NOMO-1 (cell line): ENCODE measurements around the gene PDCD10.

Experiments used
- DNase-seq, 2 experiments: peaks; one replicate each; lab custom pipeline; 2025; ENCODE audit not compliant: unreplicated experiment in 2 of 2; lab: John Stamatoyannopoulos, UW

The PDCD10 gene

GRCh38 chr3:167734498-167735232 is at the start of gene PDCD10:
Gene PDCD10, minus strand, starts transcription at chr3:167734892. Its CDS starts 14,735 bp downstream, at chr3:167720157.
- peak; percentile 100 for DNase-seq

DNA sequence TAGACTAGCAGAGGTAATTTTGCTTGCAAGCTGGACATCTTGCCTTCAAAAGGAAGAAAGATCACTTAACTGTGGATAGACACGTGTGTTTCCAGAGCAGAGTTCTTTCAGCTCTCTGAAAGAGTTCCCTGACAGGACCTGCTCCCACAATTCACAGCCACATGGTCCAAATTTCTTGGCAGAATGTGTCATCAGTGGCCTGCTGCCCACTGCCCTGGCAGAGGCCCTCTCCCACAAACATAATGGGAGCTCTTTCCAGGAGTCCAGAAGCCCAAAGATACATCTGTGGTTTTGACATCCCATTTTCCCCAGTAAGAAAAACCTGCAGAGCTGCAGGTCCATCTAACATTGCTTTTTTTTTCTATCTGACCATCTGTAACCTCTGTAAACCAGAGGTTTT is 49.1 kb upstream of the PDCD10 start:
- DNase-seq = no peak

GRCh38 chr3:167780214-167780883 is 45.7 kb upstream of the PDCD10 start:
- DNase-seq = no peak

DNA sequence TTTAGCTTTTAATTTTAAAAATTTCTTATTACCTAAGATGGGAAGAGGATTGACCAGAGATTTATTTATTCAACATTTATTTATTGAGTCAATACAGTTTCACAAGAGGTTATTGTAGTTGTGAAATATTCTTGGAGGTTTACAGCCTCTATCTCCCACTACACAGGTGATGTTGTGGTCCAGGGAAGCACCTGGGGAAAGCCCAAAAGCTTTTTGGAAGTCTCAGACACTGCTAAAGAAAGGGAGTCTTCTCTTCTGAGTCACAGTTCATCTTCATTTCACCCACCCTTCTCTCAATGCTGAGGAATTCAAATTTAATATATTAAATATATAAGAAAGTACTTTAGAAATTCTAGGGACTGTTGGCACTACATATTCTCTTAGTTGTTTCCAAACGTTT is 42.7 kb upstream of the PDCD10 start:
- DNase-seq = no peak

- no peak for DNase-seq
Measured at GRCh38 chr3:167776066-167776685, 41.5 kb upstream of the PDCD10 start.

DNA sequence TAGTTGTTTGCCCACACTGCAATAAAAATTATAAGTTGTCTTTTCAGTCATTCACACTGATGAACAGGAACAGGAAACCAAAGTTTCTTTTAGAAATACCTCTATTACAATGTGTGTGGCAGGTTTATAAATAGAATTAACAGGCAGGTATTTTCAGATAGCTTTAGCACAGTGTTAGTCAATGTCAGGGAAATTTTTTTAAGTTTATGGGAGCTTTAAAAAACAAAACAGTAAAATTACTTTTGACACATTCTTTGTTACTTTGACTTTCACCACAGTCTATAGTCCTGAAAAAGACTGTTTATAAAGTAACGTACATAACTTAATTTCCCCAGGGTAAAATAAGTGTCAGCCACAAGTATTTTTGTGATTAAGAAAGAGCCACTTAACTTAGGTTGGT is 38.9 kb upstream of the PDCD10 start:
- DNase-seq = no peak

DNA sequence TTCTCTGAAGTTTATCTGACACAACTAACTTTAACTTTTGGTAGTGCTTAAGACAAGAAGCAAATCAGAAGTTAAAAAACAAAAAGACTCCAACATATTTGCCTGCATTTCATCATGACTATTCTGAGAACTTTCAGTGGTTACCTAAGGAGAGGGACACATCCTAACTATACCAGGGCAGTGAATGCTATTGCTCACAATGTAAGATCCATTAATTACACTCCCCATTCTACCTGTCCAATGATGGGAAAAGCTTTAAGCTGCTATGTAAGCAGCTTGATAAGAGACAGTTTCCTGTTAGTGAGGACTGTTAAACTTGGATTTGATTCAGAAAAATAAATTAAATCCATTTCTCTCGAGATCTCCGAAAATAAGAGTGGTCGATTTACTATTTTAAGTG is 38.3 kb upstream of the PDCD10 start:
- no peak for DNase-seq

GRCh38 chr3:167762296-167762695 is 27.6 kb upstream of the PDCD10 start:
- peak in 1 of 2 experiments; percentile 31 for DNase-seq

DNA sequence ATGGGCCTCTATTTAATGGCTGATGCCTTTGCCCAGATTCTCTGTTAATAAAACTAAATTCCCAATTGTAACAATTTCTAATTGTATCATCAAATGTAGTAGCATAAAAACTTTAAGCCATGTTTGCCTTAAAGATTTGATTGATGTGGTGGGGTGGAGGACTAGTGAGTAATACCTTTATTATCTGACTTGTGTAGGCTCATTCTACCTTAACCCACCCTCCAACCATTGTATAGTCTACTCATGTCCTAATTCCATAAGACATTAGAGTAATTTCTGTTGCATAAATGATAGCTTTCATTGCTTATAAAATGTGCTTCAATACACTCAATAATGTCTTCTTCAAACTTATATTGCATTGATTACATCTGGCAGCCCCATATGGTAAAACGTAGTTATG is 26.6 kb upstream of the PDCD10 start:
- no peak for DNase-seq

DNA sequence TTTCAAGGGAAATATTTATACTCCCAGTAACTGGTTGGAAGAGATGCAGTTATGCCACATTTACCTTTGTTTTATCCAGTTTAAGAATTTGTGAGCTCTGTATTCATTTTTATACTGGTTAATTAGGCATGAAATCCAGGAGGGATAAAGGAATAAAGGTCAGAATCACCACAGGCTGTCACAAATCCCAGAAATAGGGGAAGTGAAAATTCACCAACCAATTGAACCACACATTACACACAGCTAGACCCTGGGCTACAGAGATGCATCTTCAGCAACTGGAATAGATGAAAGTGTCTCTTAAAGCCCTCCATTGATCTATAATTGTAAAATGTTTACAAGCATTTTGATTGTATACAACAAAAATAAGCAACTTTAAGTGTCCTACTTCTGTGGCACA is 19.4 kb upstream of the PDCD10 start:
- DNase-seq = peak in 1 of 2 experiments; percentile 50

DNA sequence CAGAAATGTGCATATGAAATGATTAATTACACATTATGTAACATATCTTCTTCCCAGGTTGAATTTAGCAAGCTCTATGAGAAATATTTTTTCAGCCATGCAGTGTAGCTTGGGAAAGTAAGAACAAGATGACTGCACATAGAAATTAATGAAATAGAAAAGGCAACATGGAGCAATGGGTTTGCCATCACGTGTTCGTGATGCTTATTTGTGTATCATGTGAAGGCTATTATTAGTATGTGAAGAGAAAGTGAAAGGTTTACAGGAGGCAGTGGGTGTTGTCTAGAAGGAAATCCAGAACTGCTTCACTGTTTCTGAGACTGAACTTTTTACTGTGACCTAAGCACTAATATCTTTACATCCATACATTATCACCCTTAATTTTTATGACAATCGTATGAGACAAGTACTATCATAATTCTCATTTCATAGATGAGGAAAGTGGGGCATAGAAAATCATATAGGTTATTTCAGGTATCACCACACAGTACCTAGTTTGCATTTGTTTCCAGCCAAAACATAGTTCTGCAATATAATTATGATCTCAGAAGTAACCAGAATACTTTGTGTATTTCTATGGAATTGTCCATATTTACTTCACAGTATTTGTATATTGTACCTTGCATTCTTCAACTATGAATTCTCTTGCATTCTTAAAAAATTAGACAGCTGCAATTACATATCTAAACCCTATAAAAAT is 15.7 kb upstream of the PDCD10 start:
- peak; percentile 31 to 85 for DNase-seq

- DNase-seq = no peak
Measured at GRCh38 chr3:167749728-167750127, 15.0 kb upstream of the PDCD10 start.

DNA sequence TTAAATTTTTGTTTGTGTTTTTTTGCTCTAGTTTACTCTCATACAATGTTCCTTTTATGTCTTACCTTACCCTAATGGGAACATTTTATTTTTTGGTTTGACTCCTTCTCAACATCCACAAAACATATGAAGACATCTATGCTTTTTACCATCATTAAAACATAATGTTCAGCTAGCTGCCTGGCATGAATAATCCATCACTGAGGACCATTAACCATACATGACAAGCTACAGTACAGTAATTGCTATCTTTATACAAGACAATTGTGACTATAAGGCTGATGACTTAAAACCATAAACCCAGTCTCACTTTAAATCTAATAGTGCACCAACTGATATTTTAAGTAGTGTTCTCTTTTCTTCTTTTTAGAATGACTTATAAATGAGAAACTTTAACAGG is 14.5 kb upstream of the PDCD10 start:
- DNase-seq = no peak

DNA sequence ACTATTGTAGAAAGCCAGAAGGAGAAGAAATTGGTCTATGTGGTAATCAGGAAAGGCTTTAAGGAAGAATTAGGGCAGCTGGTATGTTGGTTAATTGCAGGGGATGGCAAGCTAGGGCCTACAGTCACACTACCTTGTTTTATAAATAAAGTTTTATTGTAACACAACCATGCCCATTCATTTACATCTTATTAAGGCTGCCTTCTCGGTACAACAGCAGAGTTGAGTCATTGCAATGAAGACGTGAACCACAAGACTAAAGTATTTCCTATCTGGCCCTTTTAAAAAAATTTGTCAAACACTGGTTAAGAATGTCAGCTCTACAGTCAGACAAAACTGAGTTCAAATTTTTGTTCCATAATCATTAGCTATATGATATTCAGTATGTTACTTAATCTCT is 9.1 kb upstream of the PDCD10 start:
- no peak for DNase-seq

DNA sequence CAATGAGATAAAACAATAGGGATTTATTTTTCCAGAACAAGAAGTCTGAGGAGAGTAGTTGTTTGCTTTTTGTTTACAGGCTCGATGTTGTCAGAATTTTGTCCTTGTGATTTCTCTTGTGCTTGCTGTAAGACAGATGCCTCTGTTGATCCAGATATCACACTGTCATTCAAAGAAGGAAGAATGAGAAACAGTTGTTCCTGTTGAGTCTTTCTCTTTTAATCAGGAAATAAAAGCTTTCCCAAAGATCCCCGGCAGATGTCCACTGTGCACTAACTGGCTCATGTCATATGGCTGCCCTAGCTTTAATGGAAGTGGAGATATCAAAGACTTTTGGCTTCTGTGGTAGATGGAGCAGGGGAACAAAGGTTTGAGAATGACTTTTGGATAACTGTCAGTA is 7.6 kb upstream of the PDCD10 start:
- no peak for DNase-seq

DNA sequence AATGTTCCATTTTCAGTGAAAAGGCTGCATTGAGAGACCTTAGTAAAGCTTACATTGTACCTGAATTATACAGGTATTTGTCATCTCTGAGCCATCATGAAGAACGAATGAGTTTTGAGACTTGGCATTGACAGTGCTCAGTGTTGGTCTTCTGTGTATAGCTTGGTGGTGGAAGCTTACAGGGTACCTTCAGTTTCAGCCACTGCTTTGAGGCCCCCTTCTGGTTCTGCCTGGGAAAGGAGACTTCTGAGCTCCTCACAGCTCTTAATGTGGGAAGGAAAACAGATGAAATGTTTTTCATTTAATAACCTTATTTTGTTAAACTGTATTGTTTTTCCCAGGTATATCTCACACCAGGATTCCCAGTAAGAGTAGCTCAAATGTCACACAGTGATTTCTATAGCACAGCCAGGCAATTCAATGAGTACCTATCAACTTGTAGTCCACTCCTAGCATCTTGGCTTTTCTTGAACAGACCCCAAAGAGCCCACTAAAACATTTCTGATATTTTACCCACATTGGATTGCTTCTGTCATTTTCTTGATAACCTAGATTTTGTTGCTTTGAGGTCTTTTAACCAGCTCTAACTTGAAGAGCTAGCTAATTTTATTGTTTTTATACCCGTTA is 6.4 kb upstream of the PDCD10 start:
- DNase-seq = peak; percentile 12 to 48

DNA sequence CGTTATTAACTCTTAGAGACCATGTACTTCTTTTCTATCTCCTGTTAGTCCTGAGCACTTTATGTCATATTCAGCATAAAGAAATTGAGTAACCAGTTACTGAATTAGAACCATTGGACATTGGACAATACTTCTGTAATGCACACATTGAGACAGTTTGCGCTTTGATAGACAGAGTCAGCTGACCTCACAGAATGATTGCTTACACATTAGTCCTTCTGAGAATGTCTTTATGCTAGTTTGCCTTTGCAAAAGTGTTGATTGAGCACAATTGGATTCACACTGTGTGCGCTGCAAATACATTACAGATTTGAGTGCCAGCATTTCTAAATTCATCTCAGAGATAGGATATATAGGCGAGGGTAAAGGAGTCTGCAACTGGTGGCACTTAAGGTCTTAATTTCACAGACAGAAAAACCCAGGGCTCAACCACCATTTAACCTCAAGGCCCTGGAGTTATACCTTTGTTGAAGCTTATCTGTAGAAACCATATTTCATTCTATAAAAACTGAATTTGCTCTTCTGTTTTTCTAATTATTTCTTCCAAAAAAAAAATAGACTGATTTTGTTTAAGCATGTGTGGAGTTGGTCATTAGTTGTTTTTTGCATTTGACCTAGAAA is 4.6 kb upstream of the PDCD10 start:
- no peak for DNase-seq

- DNase-seq = no peak
Measured at GRCh38 chr3:167738037-167738436, 3.3 kb upstream of the PDCD10 start.

DNA sequence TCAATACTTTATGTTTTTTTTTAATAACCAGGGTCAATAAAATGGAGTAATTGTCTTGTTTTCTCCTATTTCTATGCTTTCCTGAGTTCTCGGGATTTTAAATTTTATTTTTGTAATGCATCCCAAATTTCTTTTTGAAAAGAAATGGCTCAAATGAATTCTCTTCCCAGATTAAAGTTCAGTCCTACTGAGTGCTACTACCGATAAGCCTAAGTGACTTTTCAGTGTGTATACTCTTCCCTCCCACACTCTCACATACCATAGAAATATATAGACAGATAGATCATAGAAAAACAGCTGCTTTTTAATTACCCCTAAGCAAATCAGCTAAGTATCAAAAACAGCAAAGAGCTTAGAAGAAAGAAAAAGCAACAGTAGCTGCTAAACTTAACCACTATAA is 2.3 kb upstream of the PDCD10 start:
- DNase-seq = no peak

DNA sequence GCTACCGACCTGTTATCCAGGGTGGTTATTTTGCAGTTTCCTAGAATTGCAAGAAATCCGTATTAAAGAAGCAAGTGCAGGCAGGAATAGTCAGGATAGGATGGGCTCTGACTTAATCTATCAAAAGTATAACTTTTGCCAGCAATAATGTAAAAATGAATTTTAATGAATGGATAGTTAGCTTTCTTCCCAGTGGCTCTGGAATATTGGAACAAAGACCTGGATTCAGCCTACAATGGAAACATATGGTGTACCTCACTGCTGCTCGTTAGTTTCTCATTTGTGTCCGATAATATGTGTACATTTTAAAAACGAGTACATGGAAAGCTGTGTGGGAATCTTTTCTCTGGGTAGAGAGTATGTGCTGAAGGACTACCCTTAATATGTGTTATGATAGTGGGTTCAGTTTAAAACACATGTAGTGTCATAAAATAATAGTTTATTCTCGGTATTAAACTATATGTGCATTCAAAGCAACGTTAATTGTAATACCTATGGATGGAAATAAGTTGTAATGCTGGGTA is 1.6 kb upstream of the PDCD10 start:
- DNase-seq = no peak
